HT-29 (cell line): ENCODE data around the gene ZFYVE26. TPM values are rescaled to one million over a fixed set of nuclear protein-coding genes. Genes with fewer than 3 reads are reported as not detected.
"Not testable (repeated sequence)": the region's sequence is repeated elsewhere in the genome, so short reads cannot be mapped to it uniquely, and the experiment has no call there.

ENCODE experiments used
- DNase-seq: peaks from one replicate; pipeline ENCODE4 v3.0.0-alpha.2; 2015; ENCODE audit warnings: low spot score
- small RNA-seq: library from RNA; depleted of rRNA; stranded (forward); fragments of <200 nt; gene quantifications from one replicate; pipeline ENCODE3, GENCODE V24; 2014
- total RNA-seq: library from RNA; depleted of rRNA; stranded (reverse); fragments of >200 nt; shearing (Covaris generic); gene quantifications from 2 replicates; pipeline ENCODE4 v1.2.3, GENCODE V29; 2014; rRNA removed

The ZFYVE26 gene
- total RNA-seq, 1 experiment from 2014 or later: 11.9 TPM

DNA sequence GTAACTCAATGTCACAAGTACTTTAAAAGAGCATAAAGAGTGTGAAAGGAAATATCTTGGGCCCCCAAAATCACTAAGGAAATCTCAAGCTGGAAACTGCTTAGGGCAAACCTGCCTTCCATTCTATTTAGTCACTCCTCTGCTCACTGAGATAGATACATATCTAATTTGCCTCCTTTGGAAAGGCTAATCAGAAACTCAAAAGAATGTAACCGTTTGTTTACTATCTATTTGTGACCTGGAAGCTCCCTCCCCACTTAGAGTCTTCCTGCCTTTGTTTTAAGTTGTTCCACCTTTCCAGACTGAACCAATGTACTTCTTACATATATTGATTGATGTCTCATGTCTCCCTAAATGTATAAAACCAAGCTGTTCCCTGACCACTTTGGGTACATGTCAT lies 106.6 kb downstream of the ZFYVE26 start:
- DNase-seq: not testable (repeated sequence)

GRCh38 chr14:67709346-67709745 lies 107.0 kb downstream of the ZFYVE26 start:
- not testable (repeated sequence) for DNase-seq

- DNase-seq: no peak
These were observed 111.2 kb downstream of the ZFYVE26 start for GRCh38 chr14:67705211-67705610.

DNA sequence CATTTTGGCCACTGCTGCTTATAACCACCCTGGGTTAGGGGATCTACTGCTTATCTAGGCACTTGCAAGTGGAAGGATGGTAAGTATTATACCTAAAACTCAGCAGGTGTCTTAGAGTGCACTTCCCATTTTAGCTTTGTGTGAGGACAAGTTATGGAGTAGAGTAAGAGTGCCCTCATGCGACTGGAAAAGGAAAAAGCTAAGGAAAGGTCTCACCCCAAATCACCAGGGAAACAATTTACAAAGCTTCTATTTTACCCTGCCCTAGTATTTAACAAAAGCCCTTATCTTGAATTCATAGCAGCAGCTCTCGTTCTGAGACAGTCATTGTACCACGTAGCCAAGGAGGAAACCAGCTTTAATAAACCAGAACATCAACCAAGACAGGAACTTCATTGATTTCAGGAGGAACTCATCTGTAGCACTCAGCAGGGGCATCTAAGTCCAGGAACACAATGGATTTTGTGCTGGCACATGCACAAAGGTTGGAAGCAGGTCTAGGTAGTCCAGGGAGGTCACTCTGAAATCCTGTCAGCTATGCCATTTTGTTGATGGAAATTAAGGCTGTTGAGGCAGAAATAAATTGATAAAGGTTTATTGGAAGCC lies 111.8 kb downstream of the ZFYVE26 start:
- DNase-seq: peak; percentile 67

DNA sequence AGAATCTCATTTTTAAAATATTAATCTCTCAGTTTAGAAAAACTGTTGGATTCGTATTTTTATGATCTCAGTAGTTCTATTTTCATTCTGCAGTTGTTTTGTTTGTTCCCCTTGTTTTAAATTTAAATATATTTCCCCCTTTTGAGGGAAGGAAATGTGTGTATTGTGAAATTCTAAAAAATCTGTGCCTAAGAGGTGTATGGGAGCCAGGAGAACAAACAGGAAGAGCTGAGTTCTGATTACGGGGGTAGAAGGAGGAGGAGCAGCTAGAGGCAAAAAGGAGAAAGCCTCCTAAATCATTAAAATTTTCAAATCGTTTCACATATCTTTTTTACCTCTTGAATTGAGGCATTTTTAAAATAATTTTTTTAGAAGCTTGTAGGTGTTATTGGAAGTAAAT lies 112.4 kb downstream of the ZFYVE26 start:
- DNase-seq: no peak

DNA sequence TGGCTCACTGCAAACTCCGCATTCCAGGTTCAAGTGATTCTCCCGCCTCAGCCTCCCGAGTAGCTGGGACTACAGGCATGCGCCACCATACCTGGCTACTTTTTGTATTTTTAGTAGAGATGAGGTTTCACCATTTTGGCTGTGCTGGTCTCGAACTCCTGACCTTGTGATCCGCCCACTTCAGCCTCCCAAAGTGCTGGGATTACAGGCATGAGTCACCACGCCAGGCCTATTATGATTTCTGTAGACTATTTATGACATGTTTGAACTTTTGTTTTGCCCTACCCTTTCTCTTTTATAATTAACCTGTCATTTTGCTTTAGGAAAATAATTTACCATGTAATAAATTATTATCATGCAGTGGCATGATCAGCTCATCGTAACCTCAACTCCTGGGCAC lies 114.9 kb downstream of the ZFYVE26 start, which contains the start of gene RDH12:
Gene RDH12, plus strand, starts transcription at position 395 of the 400 bp plus-strand sequence. CDS start 20,757 bp downstream, outside the sequence.
- DNase-seq: not testable (repeated sequence)

- DNase-seq: no peak
These were observed 118.2 kb downstream of the ZFYVE26 start for GRCh38 chr14:67698179-67698578.

- no peak for DNase-seq
These were observed 119.4 kb downstream of the ZFYVE26 start for GRCh38 chr14:67697006-67697405.

Small RNA genes lying within 50 kb of the gene (small RNA-seq; reads per million reads assigned to genes)
- gene AL049779.3 (not detected), gene RN7SL369P (not detected)

Other genes with a start within 250 kb of the ZFYVE26 start
- 10.9 and 12.1 TPM in 2 replicates for gene PIGH, start 216.3 kb downstream of the ZFYVE26 start, total RNA-seq
- 4.4 and 4.5 TPM in 2 replicates for gene ARG2, start 196.7 kb downstream of the ZFYVE26 start, total RNA-seq
- 30.6 and 54.7 TPM in 2 replicates for gene VTI1B, start 142.0 kb downstream of the ZFYVE26 start, total RNA-seq
- 55.8 and 69.7 TPM in 2 replicates for gene RDH11, start 120.8 kb downstream of the ZFYVE26 start, total RNA-seq
- 0.08 and 0.66 TPM in 2 replicates for gene RDH12, start 114.7 kb downstream of the ZFYVE26 start, total RNA-seq
- gene RAD51B, start 3.2 kb upstream of the ZFYVE26 start, total RNA-seq: 3.9 and 5.9 TPM in 2 replicates